GM18909 (cell line): ENCODE results near the gene ALPG.
"Not testable (repeated sequence)": the region's sequence is repeated elsewhere in the genome, so short reads cannot be mapped to it uniquely, and the experiment has no call there.

ENCODE experiments used
- ATAC-seq: cut with Tn5 transposase; IDR thresholded peaks from one replicate; pipeline ENCODE4 v1.9.1; 2021; ENCODE audit warnings: mild to moderate bottlenecking; ENCODE audit not compliant: unreplicated experiment, poor library complexity

ALPG gene

GRCh38 chr2:232393556-232393955 is 13.1 kb upstream of the ALPG start:
- no peak for ATAC-seq

GRCh38 chr2:232394431-232394830 is 12.2 kb upstream of the ALPG start:
- not testable (repeated sequence) for ATAC-seq

- ATAC-seq = no peak
Measured at GRCh38 chr2:232395586-232395985, 11.1 kb upstream of the ALPG start.

- no peak for ATAC-seq
Measured at GRCh38 chr2:232396683-232397082, 10.0 kb upstream of the ALPG start.

- no peak for ATAC-seq
Measured at GRCh38 chr2:232398293-232399034, 8.2 kb upstream of the ALPG start.

- no peak for ATAC-seq
Measured at GRCh38 chr2:232400256-232401015, 6.2 kb upstream of the ALPG start.

- no peak for ATAC-seq
Measured at GRCh38 chr2:232402518-232402917, 4.1 kb upstream of the ALPG start.

GRCh38 chr2:232405943-232406510 is 617 bp upstream of the ALPG start:
- ATAC-seq = no peak

- not testable (repeated sequence) for ATAC-seq
Measured at GRCh38 chr2:232407428-232408150, 945 bp downstream of the ALPG start.

- not testable (repeated sequence) for ATAC-seq
Measured at GRCh38 chr2:232408269-232408668, 1.6 kb downstream of the ALPG start.

- not testable (repeated sequence) for ATAC-seq
Measured at GRCh38 chr2:232409617-232410016, 3.0 kb downstream of the ALPG start.

GRCh38 chr2:232410238-232410900 is 3.7 kb downstream of the ALPG start:
- no peak for ATAC-seq

- ATAC-seq = no peak
Measured at GRCh38 chr2:232411901-232412629, 5.4 kb downstream of the ALPG start.

- no peak for ATAC-seq
Measured at GRCh38 chr2:232412986-232413385, 6.3 kb downstream of the ALPG start.

GRCh38 chr2:232415138-232415690 is 8.6 kb downstream of the ALPG start:
- no peak for ATAC-seq

GRCh38 chr2:232415736-232416520 is 9.3 kb downstream of the ALPG start:
- ATAC-seq = no peak

GRCh38 chr2:232416521-232417470 is 10.2 kb downstream of the ALPG start:
- no peak for ATAC-seq
